Measurements from ENCODE around the gene MMD2.
"Not testable (repeated sequence)": the region's sequence is repeated elsewhere in the genome, so short reads cannot be mapped to it uniquely, and the experiment has no call there.

GRCh38 chr7:4982741-4983140 lies 23.8 kb upstream of the MMD2 start:
- TF ChIP-seq CTCF (IDR thresholded peaks at IDR 0.05; ENCODE audit: insufficient read depth, low read length); POLR2AphosphoS5 (IDR thresholded peaks at IDR 0.05; ENCODE audit: low read depth); GABPA (IDR thresholded peaks at IDR 0.05; ENCODE audit: low read depth): not testable (repeated sequence)
- TF ChIP-seq, protein P1, sequence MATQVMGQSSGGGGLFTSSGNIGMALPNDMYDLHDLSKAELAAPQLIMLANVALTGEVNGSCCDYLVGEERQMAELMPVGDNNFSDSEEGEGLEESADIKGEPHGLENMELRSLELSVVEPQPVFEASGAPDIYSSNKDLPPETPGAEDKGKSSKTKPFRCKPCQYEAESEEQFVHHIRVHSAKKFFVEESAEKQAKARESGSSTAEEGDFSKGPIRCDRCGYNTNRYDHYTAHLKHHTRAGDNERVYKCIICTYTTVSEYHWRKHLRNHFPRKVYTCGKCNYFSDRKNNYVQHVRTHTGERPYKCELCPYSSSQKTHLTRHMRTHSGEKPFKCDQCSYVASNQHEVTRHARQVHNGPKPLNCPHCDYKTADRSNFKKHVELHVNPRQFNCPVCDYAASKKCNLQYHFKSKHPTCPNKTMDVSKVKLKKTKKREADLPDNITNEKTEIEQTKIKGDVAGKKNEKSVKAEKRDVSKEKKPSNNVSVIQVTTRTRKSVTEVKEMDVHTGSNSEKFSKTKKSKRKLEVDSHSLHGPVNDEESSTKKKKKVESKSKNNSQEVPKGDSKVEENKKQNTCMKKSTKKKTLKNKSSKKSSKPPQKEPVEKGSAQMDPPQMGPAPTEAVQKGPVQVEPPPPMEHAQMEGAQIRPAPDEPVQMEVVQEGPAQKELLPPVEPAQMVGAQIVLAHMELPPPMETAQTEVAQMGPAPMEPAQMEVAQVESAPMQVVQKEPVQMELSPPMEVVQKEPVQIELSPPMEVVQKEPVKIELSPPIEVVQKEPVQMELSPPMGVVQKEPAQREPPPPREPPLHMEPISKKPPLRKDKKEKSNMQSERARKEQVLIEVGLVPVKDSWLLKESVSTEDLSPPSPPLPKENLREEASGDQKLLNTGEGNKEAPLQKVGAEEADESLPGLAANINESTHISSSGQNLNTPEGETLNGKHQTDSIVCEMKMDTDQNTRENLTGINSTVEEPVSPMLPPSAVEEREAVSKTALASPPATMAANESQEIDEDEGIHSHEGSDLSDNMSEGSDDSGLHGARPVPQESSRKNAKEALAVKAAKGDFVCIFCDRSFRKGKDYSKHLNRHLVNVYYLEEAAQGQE (IDR thresholded peaks at IDR 0.05; ENCODE audit: insufficient replicate concordance, low read depth): not testable (repeated sequence)

Measured in HL-60 (cell line).